Fibroblast of skin of left biceps (primary cell): Measurements from ENCODE around the gene FLOT2.
"Not testable (repeated sequence)": the region's sequence is repeated elsewhere in the genome, so short reads cannot be mapped to it uniquely, and the experiment has no call there.

Experiments used
- DNase-seq, 2 experiments: peaks; one replicate each; pipeline ENCODE4 v3.0.0-alpha.2; 2013; ENCODE audit warnings: low read depth in 2 of 2

Gene FLOT2

GRCh38 chr17:28846231-28846630 lies 51.3 kb downstream of the FLOT2 start:
- no peak for DNase-seq

GRCh38 chr17:28843816-28844148 lies 53.8 kb downstream of the FLOT2 start:
- no peak for DNase-seq

GRCh38 chr17:28842282-28843012 lies 55.1 kb downstream of the FLOT2 start, which contains the start of gene FAM222B:
Gene FAM222B (minus strand): TSS chr17:28842790. CDS start chr17:28766667, 76,123 bp downstream.
- DNase-seq = peak; percentile 45 to 53

- no peak for DNase-seq
Measured at GRCh38 chr17:28841901-28842281, 55.6 kb downstream of the FLOT2 start.

GRCh38 chr17:28839221-28839620 lies 58.3 kb downstream of the FLOT2 start:
- DNase-seq = no peak

- DNase-seq = not testable (repeated sequence)
Measured at GRCh38 chr17:28836541-28836940, 61.0 kb downstream of the FLOT2 start.

- DNase-seq = no peak
Measured at GRCh38 chr17:28834420-28834819, 63.1 kb downstream of the FLOT2 start.
